Keratinocyte (primary cell): Measurements from ENCODE around the gene AK8. TPM values are rescaled to one million over a fixed set of nuclear protein-coding genes. Genes with fewer than 3 reads are reported as not detected.

Experiments used
- DNase-seq: peaks from one replicate; pipeline ENCODE4 v3.0.0-alpha.2; 2011; ENCODE audit warnings: low read depth, missing footprints, low spot score
- FAIRE-seq: peaks from 2 replicates; lab custom pipeline; 2011; peaks lifted over from hg19 to GRCh38; lab: Jason Lieb, UNC
- H2AFZ ChIP-seq: 2 replicates; pipeline ENCODE4 v1.6.0; 2012; ENCODE audit warnings: low read length, control low read depth, inconsistent platforms; ENCODE audit not compliant: control insufficient read depth
- H3K27ac ChIP-seq: 2 replicates; pipeline ENCODE4 v1.5.1; 2011; ENCODE audit warnings: low read length; ENCODE audit not compliant: control insufficient read depth, insufficient read depth
- H3K27me3 ChIP-seq: 3 replicates; pipeline ENCODE4 v1.6.0; 2011; ENCODE audit warnings: low read length; ENCODE audit not compliant: control insufficient read depth, insufficient read depth; ENCODE audit errors: extremely low read depth
- H3K36me3 ChIP-seq, 2 experiments: 2 replicates in 1 of 2; 3 replicates in 1 of 2; pipeline ENCODE4 v1.5.1; 2011; ENCODE audit warnings: low read length in 2 of 2, mild to moderate bottlenecking in 1 of 2; ENCODE audit not compliant: control insufficient read depth in 2 of 2, insufficient read depth in 2 of 2; ENCODE audit errors: extremely low read depth in 1 of 2
- H3K4me1 ChIP-seq: 3 replicates; pipeline ENCODE4 v1.5.1; 2011; ENCODE audit warnings: low read length; ENCODE audit not compliant: control insufficient read depth, insufficient read depth; ENCODE audit errors: extremely low read depth
- H3K4me2 ChIP-seq: 3 replicates; pipeline ENCODE4 v1.6.0; 2011; ENCODE audit warnings: low read depth, low read length; ENCODE audit not compliant: control insufficient read depth, insufficient read depth; ENCODE audit errors: extremely low read depth
- H3K4me3 ChIP-seq, 3 experiments: fragments of 200-600 bp in 1 of 3; sonication (generic) in 1 of 3; 2 replicates in 2 of 3; 3 replicates in 1 of 3; pipeline ENCODE4 v1.5.1; 2011 to 2016; ENCODE audit warnings: low read length in 3 of 3, mild to moderate bottlenecking in 3 of 3, control low read depth in 2 of 3, inconsistent platforms in 1 of 3, low read depth in 1 of 3, mixed read lengths in 1 of 3, mixed run types in 1 of 3, moderate library complexity in 1 of 3; ENCODE audit not compliant: control insufficient read depth in 2 of 3, insufficient read depth in 2 of 3; ENCODE audit errors: extremely low read depth in 1 of 3
- H3K79me2 ChIP-seq: 2 replicates; pipeline ENCODE4 v1.6.0; 2012; ENCODE audit warnings: low read length; ENCODE audit not compliant: control insufficient read depth, insufficient read depth
- H3K9ac ChIP-seq: 3 replicates; pipeline ENCODE4 v1.6.0; 2011; ENCODE audit warnings: low read length; ENCODE audit not compliant: control insufficient read depth, insufficient read depth; ENCODE audit errors: extremely low read depth
- H3K9me1 ChIP-seq: 3 replicates; pipeline ENCODE4 v1.6.0; 2011; ENCODE audit warnings: low read length; ENCODE audit not compliant: control insufficient read depth, insufficient read depth; ENCODE audit errors: extremely low read depth
- H3K9me3 ChIP-seq: 2 replicates; pipeline ENCODE4 v1.5.1; 2012; ENCODE audit warnings: low read depth, low read length; ENCODE audit not compliant: control insufficient read depth
- H4K20me1 ChIP-seq: 3 replicates; pipeline ENCODE4 v1.6.0; 2011; ENCODE audit warnings: low read length; ENCODE audit not compliant: control insufficient read depth, insufficient read depth; ENCODE audit errors: extremely low read depth
- EZH2 ChIP-seq: IDR thresholded peaks from one replicate; pipeline ENCODE4 v1.6.1; 2012; ENCODE audit warnings: inconsistent platforms, mild to moderate bottlenecking, low read length, moderate library complexity
- dilution Hi-C: fragments of 300-500 bp; cut with MboI; formaldehyde crosslinking; loops from one replicate; pipeline ENCODE4 v1.7.0; 2020; ENCODE audit warnings: low sequenced_read_pairs; ENCODE audit not compliant: extremely low pct_ligation_motif_present
- polyA plus RNA-seq, 5 experiments: library from polyadenylated mRNA; depleted of rRNA in 3 of 5; stranded (reverse) in 3 of 5; stranded (forward) in 1 of 5; unstranded in 1 of 5; fragments of >200 nt; gene quantifications; 1 replicate in 1 of 5; 2 replicates in 3 of 5; 3 replicates in 1 of 5; pipeline versions ENCODE4 v1.2.1 to v1.2.3, GENCODE V29; 2011 to 2012; ENCODE audit warnings: missing spikeins in 2 of 5, low read depth in 1 of 5, low replicate concordance in 1 of 5
- TF ChIP-seq, protein P1 (sequence below), 3 experiments: IDR thresholded peaks in 1 of 3; conservative IDR thresholded peaks in 1 of 3; optimal IDR thresholded peaks in 1 of 3; 2 replicates in 2 of 3; 3 replicates in 1 of 3; pipeline versions ENCODE3 to v1.5.1; 2011; ENCODE audit warnings: low read length in 3 of 3, mild to moderate bottlenecking in 3 of 3, moderate library complexity in 2 of 3, control low read depth in 1 of 3, inconsistent platforms in 1 of 3; ENCODE audit not compliant: insufficient read depth in 2 of 3; ENCODE audit errors: extremely low read depth in 1 of 3

Gene AK8
- polyA plus RNA-seq, 1 donor (not counting 4 experiments of a cell fraction or from before 2014, with no cell fraction given), result 0.24 TPM

DNA sequence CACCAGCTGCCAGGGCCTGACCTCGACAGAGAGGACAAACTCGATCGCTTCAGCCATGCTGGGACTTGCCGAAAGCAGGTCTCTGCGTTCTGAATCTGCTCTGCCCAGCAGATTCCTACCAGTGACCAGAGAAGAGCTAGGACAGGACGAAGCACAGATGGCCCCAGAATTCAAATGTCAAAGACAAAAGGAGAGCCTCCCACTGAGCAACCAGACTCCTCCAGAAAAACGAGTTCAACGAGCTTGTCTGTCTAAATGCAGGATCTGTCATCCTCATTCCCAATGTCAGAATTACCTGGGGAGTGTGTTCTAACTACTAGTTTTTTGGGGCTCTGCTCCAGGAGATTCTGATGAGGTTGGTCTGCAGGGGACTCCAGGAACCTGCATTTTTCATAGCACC is 13.4 kb downstream of the AK8 start:
- Histone ChIP-seq H3K36me3 (no peaks in the 10 kb centered on the region), H3K79me2 (no peaks in the 10 kb centered on the region), H3K4me3 (no peak overlapping the region), H4K20me1 (no peaks in the 10 kb centered on the region), H2AFZ (no peak overlapping the region), H3K27me3 (no peaks in the 10 kb centered on the region), H3K9me1 (no peaks in the 10 kb centered on the region), H3K9me3 (no peaks in the 10 kb centered on the region), H3K9ac (no peak overlapping the region), H3K4me1 (no peaks in the 10 kb centered on the region), H3K27ac (no peak overlapping the region), H3K4me2 (no peak overlapping the region)
- TF ChIP-seq EZH2, result no peak
- TF ChIP-seq, protein P1, sequence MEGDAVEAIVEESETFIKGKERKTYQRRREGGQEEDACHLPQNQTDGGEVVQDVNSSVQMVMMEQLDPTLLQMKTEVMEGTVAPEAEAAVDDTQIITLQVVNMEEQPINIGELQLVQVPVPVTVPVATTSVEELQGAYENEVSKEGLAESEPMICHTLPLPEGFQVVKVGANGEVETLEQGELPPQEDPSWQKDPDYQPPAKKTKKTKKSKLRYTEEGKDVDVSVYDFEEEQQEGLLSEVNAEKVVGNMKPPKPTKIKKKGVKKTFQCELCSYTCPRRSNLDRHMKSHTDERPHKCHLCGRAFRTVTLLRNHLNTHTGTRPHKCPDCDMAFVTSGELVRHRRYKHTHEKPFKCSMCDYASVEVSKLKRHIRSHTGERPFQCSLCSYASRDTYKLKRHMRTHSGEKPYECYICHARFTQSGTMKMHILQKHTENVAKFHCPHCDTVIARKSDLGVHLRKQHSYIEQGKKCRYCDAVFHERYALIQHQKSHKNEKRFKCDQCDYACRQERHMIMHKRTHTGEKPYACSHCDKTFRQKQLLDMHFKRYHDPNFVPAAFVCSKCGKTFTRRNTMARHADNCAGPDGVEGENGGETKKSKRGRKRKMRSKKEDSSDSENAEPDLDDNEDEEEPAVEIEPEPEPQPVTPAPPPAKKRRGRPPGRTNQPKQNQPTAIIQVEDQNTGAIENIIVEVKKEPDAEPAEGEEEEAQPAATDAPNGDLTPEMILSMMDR (optimal IDR thresholded peaks at IDR 0.05 in 1 of 3, IDR thresholded peaks at IDR 0.05 in 1 of 3, conservative IDR thresholded peaks at IDR 0.05 in 1 of 3; ENCODE audit: extremely low read depth in 1 of 3, insufficient read depth in 2 of 3, low read length in 3 of 3), result no peak
- DNase-seq, result no peak
- no peak for FAIRE-seq
- dilution Hi-C loops, result no loop called here

DNA sequence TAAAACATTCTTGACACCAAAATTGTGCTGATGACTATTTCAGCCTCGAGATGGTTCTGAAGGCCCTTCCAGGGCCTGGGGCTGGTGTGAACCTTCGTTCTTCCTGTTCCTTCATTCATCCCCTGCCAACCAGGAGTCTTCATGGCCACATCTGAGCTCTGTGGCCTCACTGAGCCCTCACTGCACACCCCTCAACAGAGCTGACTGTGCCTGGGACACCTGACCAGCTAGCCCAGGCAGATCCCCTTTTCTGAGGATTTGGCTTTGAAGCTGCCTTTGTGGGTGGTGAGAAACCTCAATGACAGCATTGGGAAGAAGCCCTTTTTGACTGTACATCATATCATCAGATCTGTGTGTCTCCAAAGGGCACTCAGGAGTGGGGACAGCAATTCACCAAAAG is 13.8 kb downstream of the AK8 start:
- Histone ChIP-seq H3K36me3 (no peaks in the 10 kb centered on the region), H3K9ac (no peak overlapping the region), H3K27me3 (no peaks in the 10 kb centered on the region), H3K79me2 (no peaks in the 10 kb centered on the region), H3K4me3 (no peak overlapping the region), H3K27ac (no peak overlapping the region), H3K9me3 (no peaks in the 10 kb centered on the region), H4K20me1 (no peaks in the 10 kb centered on the region), H2AFZ (no peak overlapping the region), H3K4me2 (no peak overlapping the region), H3K4me1 (no peaks in the 10 kb centered on the region), H3K9me1 (no peaks in the 10 kb centered on the region)
- FAIRE-seq (no peak), DNase-seq (no peak)
- TF ChIP-seq EZH2, result no peak
- TF ChIP-seq, protein P1 (optimal IDR thresholded peaks at IDR 0.05 in 1 of 3, IDR thresholded peaks at IDR 0.05 in 1 of 3, conservative IDR thresholded peaks at IDR 0.05 in 1 of 3; ENCODE audit: extremely low read depth in 1 of 3, insufficient read depth in 2 of 3, low read length in 3 of 3), result no peak
- dilution Hi-C loops, result no loop called here
